Testis (tissue), 2 donors: ENCODE data around the gene RNF114.

ENCODE experiments used
- CTCF ChIP-seq, 3 experiments: fragments of 450-650 bp in 2 of 3; fragments of 200-600 bp in 1 of 3; sonication (generic) in 1 of 3; IDR thresholded peaks; one replicate each; pipeline ENCODE4 v1.5.1; 2016 to 2019; ENCODE audit warnings: antibody characterized with exemption in 3 of 3, mild to moderate bottlenecking in 2 of 3, moderate library complexity in 1 of 3
- POLR2A ChIP-seq: fragments of 450-650 bp; IDR thresholded peaks from one replicate; pipeline ENCODE4 v1.6.1; 2017; ENCODE audit warnings: antibody characterized with exemption, mild to moderate bottlenecking, moderate library complexity

- TF ChIP-seq CTCF (IDR thresholded peaks at IDR 0.05): no peak
- no peak for TF ChIP-seq POLR2A
Observed at GRCh38 chr20:49970498-49970897, 34.3 kb downstream of the RNF114 start.
